Activated CD4-positive, alpha-beta T cell treated with anti-CD3 and anti-CD28 coated beads, Interleukin-2, amount 10 ng/mL, durations not matched to agents 24 days and 14 days (primary cell): ENCODE measurements around the gene NPTN. TPM values are rescaled to one million over a fixed set of nuclear protein-coding genes. Genes with fewer than 3 reads are reported as not detected.
"Not testable (repeated sequence)": the region's sequence is repeated elsewhere in the genome, so short reads cannot be mapped to it uniquely, and the experiment has no call there.

Experiments
- DNase-seq: peaks from one replicate; pipeline ENCODE4 v3.0.0; 2022
- H3K27ac Mint-ChIP-seq: one replicate; pipeline ENCODE4 v1.8.0; 2022; ENCODE audit warnings: mild to moderate bottlenecking, mixed read lengths
- H3K27me3 Mint-ChIP-seq: one replicate; pipeline ENCODE4 v1.8.0; 2022; ENCODE audit warnings: mixed read lengths
- H3K36me3 Mint-ChIP-seq: one replicate; pipeline ENCODE4 v1.8.0; 2022; ENCODE audit warnings: low read depth, mild to moderate bottlenecking, mixed read lengths
- H3K4me1 Mint-ChIP-seq: one replicate; pipeline ENCODE4 v1.8.0; 2021; ENCODE audit warnings: mixed read lengths
- H3K4me3 Mint-ChIP-seq: one replicate; pipeline ENCODE4 v1.8.0; 2022; ENCODE audit warnings: mild to moderate bottlenecking, moderate library complexity, mixed read lengths
- H3K9me3 Mint-ChIP-seq: one replicate; pipeline ENCODE4 v1.8.0; 2021; ENCODE audit warnings: mixed read lengths
- intact Hi-C: fragments of 100-400 bp; cut with micrococcal nuclease; formaldehyde crosslinking; loops from one replicate; pipeline ENCODE4 v1.15.1; 2023
- total RNA-seq: library from RNA; stranded (reverse); gene quantifications from 2 replicates; pipeline ENCODE4 v1.2.3, GENCODE V29; 2022

NPTN gene
- total RNA-seq, 1 donor from 2014 or later, result 68.7 TPM

DNA sequence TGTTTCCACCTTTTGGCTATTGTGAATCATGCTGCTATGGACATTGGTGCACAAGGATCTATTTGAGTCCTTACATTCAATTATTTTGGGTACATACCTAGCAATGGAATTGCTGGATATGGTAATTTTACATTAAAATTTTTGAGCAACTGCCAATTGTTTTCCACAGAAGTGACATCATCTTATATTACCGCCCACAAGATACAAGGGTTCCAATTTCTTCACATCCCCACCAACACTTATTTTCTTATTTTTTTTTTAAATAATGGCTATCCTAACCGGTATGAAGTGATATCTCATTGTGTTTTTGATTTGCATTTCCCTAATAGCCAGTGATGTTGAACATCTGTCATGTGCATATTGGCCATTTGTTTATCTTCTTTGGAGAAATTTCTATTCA lies 22.5 kb upstream of the NPTN start:
- no peak overlapping the region for H3K4me3 Mint-ChIP-seq
- intact Hi-C loops, result no loop called here
- H3K36me3 Mint-ChIP-seq, result no peaks in the 10 kb centered on the region
- H3K9me3 Mint-ChIP-seq, result peaks cover 9% of the 10 kb centered on the region
- no peak overlapping the region for H3K27ac Mint-ChIP-seq
- no peak for DNase-seq
- H3K27me3 Mint-ChIP-seq, result peaks cover 28% of the 10 kb centered on the region
- peaks cover 6% of the 10 kb centered on the region for H3K4me1 Mint-ChIP-seq

GRCh38 chr15:73654659-73655058 lies 21.5 kb upstream of the NPTN start:
- peaks cover 8% of the 10 kb centered on the region for H3K4me1 Mint-ChIP-seq

GRCh38 chr15:73650416-73651126 lies 17.4 kb upstream of the NPTN start:
- no peak for DNase-seq
- Mint-ChIP-seq H3K9me3 (peaks cover 11% of the 10 kb centered on the region), H3K27me3 (peaks cover 10% of the 10 kb centered on the region), H3K36me3 (no peaks in the 10 kb centered on the region), H3K27ac (peak overlapping the region; percentile 57), H3K4me3 (no peak overlapping the region), H3K4me1 (peaks cover 10% of the 10 kb centered on the region)
- intact Hi-C loops, result loop anchor here (2.0 kb wide), 1 partner anchor 46 kb away; no protein-coding TSS in a partner anchor

More at GRCh38 chr15:73654659-73655058, 21.5 kb upstream of the NPTN start:
- no peak overlapping the region for H3K4me3 Mint-ChIP-seq
- H3K27ac Mint-ChIP-seq, result no peak overlapping the region
- peaks cover 18% of the 10 kb centered on the region for H3K27me3 Mint-ChIP-seq
- no peak for DNase-seq
- peaks cover 14% of the 10 kb centered on the region for H3K9me3 Mint-ChIP-seq
- H3K36me3 Mint-ChIP-seq, result no peaks in the 10 kb centered on the region
- intact Hi-C loops, result no loop called here

DNA sequence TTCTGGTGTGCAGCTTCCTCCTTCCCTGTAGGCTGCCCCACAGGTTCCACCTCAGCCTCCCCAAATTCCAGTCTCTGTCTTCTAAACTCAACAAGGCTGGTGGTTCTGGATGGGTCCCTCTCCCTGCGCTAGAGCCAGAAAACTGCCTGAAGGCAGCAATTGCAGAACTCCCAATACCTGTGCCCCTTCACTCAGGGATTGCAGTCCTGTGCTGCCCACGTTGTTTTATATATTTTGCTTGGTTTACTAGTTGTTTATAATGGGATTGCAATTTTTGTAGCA lies 14.8 kb upstream of the NPTN start:
- Mint-ChIP-seq H3K36me3 (no peaks in the 10 kb centered on the region), H3K4me3 (no peak overlapping the region), H3K4me1 (peaks cover 10% of the 10 kb centered on the region), H3K27ac (no peak overlapping the region), H3K27me3 (peaks cover 12% of the 10 kb centered on the region), H3K9me3 (peaks cover 11% of the 10 kb centered on the region)
- intact Hi-C loops, result no loop called here
- no peak for DNase-seq

DNA sequence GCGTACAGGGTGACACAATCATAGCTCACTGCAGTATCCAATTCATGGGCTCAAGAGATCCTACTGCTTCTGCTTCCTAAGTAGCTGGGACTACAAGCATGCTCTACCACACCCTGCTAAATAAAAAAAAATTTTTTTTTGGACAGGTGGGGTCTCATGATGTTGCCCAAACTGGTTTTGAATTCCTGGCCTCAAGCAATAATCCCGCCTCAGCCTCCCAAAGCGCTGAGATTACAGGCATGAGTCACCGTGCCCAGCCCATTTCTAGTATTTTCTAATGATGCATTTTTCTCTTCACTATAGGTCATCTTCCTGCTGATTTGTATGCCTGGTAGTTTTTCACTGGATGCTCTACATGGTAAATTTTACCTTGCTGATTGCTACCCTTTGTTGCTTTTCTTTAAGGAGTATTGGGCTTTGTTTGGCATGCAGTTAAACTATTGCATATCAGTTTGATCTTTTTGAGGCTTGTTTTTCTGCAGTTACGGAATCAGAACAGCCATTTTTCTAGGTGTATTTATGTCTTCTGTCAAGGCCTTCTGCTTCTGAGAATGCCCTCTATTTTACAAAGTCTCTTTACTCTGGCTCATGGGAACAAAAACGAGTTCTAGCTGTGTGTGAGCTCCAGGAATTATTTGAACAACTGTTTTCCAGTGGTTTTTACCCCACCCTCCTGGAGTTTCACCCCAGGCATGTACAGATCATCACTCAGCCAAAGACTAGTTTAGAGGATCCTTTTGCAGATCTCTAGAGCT lies 14.2 kb upstream of the NPTN start:
- Mint-ChIP-seq H3K27ac (no peak overlapping the region), H3K9me3 (peaks cover 11% of the 10 kb centered on the region), H3K27me3 (peaks cover 14% of the 10 kb centered on the region), H3K36me3 (no peaks in the 10 kb centered on the region), H3K4me3 (no peak overlapping the region), H3K4me1 (peaks cover 10% of the 10 kb centered on the region)
- DNase-seq, result no peak
- intact Hi-C loops, result no loop called here

DNA sequence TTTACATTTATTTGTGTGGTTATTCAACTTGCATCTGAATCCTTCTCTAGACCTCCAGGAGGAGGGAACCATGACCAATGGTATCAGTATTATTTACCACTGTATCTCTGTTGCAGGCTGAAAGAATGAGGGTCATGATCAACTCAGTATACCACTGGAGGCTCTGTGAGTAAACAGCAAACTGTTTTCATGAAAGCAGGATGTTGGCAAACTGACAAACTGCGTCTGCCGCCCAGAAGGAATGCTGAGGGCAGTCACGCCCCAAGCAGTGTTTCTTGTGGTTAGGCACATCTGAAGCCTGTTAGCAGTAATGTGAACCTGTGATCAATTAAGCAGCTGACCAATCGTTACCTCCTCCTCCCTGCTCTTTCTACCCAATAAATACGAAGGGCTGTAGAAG lies 6.3 kb upstream of the NPTN start:
- H3K36me3 Mint-ChIP-seq, H3K4me3 Mint-ChIP-seq, H3K9me3 Mint-ChIP-seq, H3K27ac Mint-ChIP-seq, H3K4me1 Mint-ChIP-seq, DNase-seq, intact Hi-C loops: not testable (repeated sequence)
- peaks cover 43% of the 10 kb centered on the region for H3K27me3 Mint-ChIP-seq

GRCh38 chr15:73637527-73637926 lies 4.3 kb upstream of the NPTN start:
- Mint-ChIP-seq H3K4me1 (peaks cover 13% of the 10 kb centered on the region), H3K36me3 (no peaks in the 10 kb centered on the region), H3K27ac (no peak overlapping the region), H3K9me3 (peaks cover 6% of the 10 kb centered on the region), H3K4me3 (no peak overlapping the region), H3K27me3 (peaks cover 36% of the 10 kb centered on the region)
- no peak for DNase-seq
- intact Hi-C loops, result loop anchor here (1.0 kb wide), 1 partner anchor 63 kb away; no protein-coding TSS in a partner anchor

DNA sequence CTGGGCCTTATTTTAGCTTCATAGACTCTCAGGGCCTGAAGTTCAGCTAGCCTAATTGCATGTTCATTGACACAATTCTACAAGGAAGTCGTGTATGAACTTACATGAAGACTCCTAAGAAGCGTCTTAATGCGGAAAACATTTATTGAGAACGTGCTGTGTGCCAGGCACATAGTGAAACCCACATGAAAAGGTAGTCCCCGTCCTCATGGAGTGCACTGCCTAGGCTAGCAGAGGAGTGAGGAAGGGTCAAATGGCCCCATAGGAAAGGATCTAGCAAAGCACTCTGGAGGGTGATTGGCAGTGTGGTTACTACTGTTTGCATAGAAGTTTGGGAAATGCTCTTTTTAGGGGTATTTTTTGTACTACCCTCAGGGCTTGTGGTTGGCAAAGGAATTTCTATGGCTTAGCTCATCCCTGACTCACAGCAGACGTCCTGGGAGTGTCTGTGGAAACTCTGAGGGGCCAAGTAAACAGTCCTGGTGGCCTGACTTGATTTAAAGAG lies 854 bp upstream of the NPTN start:
- peaks cover 5% of the 10 kb centered on the region for H3K36me3 Mint-ChIP-seq
- H3K27ac Mint-ChIP-seq, result peak overlapping the region; percentile 82
- H3K4me1 Mint-ChIP-seq, result peaks cover 34% of the 10 kb centered on the region
- H3K9me3 Mint-ChIP-seq, result no peaks in the 10 kb centered on the region
- intact Hi-C loops, result loop anchor here (1.0 to 5.0 kb wide), 5 partner anchors 47 to 1363 kb away; partner anchors contain the start of genes CD276 and SCAMP5
- peaks cover 23% of the 10 kb centered on the region for H3K27me3 Mint-ChIP-seq
- DNase-seq, result peak; percentile 59
- peak overlapping the region; percentile 86 for H3K4me3 Mint-ChIP-seq

DNA sequence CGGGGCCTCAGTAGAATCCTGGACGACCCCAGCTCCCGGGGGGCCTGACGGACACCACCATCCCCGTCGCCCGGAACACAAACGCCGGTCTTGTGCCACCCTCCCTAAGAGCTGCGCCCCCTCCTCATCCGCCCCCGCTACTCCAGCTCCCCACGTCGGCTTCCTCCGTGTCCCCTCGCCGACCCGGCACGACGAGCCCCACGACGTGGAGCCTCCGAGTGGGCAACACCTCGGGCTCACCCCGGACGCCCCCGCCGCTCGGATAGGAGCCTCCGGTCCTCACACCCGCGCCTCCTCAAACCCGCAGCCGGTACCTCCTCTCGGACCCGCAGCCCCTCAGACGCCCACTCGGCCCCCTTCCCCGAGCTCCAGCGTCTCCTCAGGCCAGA lies 525 bp downstream of the NPTN start:
- peak overlapping the region; percentile 70 for H3K27ac Mint-ChIP-seq
- H3K27me3 Mint-ChIP-seq, result peaks cover 17% of the 10 kb centered on the region
- no peaks in the 10 kb centered on the region for H3K9me3 Mint-ChIP-seq
- peak; percentile 76 for DNase-seq
- intact Hi-C loops, result loop anchor here (1.0 to 5.0 kb wide), 6 partner anchors 45 to 1365 kb away; partner anchors contain the start of genes CD276 and SCAMP5
- H3K4me3 Mint-ChIP-seq, result peak overlapping the region; percentile 86
- H3K4me1 Mint-ChIP-seq, result peaks cover 39% of the 10 kb centered on the region
- peaks cover 5% of the 10 kb centered on the region for H3K36me3 Mint-ChIP-seq

DNA sequence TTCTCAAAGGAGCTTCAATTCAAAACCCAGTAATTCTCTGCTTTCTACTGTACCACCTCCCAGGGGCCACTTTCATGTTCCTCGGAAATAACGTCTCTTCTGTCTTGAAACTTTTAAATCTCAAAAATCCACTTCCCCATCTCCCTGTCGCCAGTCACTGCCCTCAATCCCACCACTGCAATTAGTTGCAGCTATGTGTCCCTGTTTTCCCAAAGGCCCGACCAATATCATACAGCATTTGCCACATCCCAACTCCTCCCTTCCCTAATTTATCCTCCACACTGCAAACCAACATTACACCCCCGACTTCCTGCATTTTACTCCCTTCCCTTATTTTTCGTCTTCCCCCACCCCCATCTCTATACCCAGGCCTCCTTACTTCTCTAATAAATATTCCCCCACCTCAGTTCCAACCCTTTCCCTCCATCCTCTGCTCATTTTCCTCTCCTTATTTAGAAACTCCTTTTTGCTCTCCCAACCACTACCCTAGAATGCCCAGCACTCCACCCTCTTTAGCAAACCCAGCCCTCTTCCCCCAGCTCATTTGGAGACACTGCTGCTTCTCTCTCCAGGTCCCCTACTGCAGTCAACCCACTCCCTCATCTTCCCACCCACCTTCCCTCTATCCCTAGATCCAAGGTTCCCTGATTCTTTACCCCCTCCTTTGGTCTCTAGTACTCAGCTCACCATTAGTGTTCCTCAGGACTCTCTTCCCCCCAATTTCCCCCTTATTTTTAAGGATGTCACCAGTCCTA lies 1.1 kb downstream of the NPTN start:
- H3K36me3 Mint-ChIP-seq, result peaks cover 5% of the 10 kb centered on the region
- intact Hi-C loops, result loop anchor here (1.0 to 5.0 kb wide), 5 partner anchors 45 to 1365 kb away; partner anchors contain the start of genes CD276 and SCAMP5
- H3K27me3 Mint-ChIP-seq, result peaks cover 16% of the 10 kb centered on the region
- no peaks in the 10 kb centered on the region for H3K9me3 Mint-ChIP-seq
- peak; percentile 69 for DNase-seq
- peak overlapping the region; percentile 86 for H3K4me3 Mint-ChIP-seq
- H3K27ac Mint-ChIP-seq, result peak overlapping the region; percentile 70
- H3K4me1 Mint-ChIP-seq, result peaks cover 39% of the 10 kb centered on the region

DNA sequence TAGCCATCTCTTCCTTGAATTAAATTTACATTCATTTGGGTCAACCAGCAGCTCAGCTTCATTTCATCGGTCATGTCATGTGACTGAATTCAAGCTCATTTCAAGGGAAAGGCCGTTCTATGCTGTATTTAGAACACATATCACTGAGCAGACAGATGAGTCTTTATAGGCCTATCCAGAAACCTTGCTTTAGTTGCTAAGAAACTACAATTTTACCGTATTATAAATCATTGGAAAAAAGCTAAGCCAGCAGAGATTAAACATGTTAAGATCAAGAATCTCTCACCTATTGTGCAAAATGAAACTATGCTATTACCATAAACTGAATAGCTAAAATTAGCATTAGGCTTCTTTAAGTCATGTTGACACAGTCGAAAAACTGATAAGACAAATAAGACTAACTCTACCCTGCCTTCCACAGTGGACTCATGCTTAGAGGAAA lies 2.2 kb downstream of the NPTN start:
- Mint-ChIP-seq H3K27ac (no peak overlapping the region), H3K9me3 (no peaks in the 10 kb centered on the region), H3K4me3 (peak overlapping the region; percentile 38), H3K4me1 (peaks cover 34% of the 10 kb centered on the region), H3K36me3 (peaks cover 5% of the 10 kb centered on the region), H3K27me3 (peaks cover 9% of the 10 kb centered on the region)
- DNase-seq, result peak; percentile 47
- intact Hi-C loops, result loop anchor here (5.0 kb wide), 3 partner anchors 44 to 1366 kb away; partner anchors contain the start of genes CD276 and SCAMP5

- H3K4me3 Mint-ChIP-seq, result no peak overlapping the region
- H3K27me3 Mint-ChIP-seq, result peaks cover 3% of the 10 kb centered on the region
- DNase-seq, result peak; percentile 20
- intact Hi-C loops, result loop anchor here (5.0 kb wide), 3 partner anchors 43 to 1367 kb away; partner anchors contain the start of genes CD276 and SCAMP5
- H3K27ac Mint-ChIP-seq, result no peak overlapping the region
- no peaks in the 10 kb centered on the region for H3K9me3 Mint-ChIP-seq
- peaks cover 35% of the 10 kb centered on the region for H3K4me1 Mint-ChIP-seq
- peaks cover 5% of the 10 kb centered on the region for H3K36me3 Mint-ChIP-seq
Measured at GRCh38 chr15:73629798-73630429, 3.3 kb downstream of the NPTN start.
